HG03558 (cell line): ENCODE data around the gene NAA15.
"Not testable (repeated sequence)": the region's sequence is repeated elsewhere in the genome, so short reads cannot be mapped to it uniquely, and the experiment has no call there.

ENCODE experiments used
- ATAC-seq: cut with Tn5 transposase; IDR thresholded peaks from one replicate; pipeline ENCODE4 v1.9.1; 2021; ENCODE audit warnings: moderate number of reproducible peaks; ENCODE audit not compliant: unreplicated experiment; ENCODE audit errors: extremely low read depth

NAA15 gene

DNA sequence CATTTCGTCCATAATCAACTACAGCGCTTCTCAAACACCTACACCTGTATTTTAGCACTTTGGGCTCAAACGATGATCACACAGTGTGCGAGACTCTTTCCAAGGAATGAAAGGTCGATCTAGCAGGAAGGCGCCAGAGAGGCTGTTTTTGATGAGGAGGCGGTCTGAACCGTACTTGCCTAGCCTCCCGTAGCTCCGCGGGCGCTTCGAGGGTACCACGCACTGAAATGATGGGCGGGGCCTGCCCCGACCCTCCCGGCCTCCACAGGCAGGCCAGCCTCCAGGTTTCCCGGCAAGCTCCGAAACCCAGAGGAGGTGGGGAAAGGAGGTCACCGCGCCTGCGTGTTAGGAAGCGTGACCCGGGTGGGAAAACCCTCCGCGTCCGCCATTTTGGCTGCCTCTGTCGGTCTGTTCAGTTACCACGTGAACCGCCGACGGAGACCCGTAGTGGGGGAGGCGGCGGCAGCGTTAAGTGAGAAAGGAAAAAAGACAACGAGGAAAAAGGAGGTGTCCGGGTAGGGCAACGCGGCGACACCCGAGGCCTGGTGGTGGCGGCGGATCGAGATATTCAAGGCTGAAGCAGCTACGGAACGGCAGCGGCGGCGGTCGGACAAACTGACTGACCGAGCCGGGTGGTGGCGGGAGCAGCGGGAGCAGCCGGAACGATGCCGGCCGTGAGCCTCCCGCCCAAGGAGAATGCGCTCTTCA, at the start of gene NAA15:
NAA15 (plus strand) TSS at position 393 of the 708 bp plus-strand sequence; CDS start at position 666, 273 bp downstream.
- peak; percentile 65 for ATAC-seq

DNA sequence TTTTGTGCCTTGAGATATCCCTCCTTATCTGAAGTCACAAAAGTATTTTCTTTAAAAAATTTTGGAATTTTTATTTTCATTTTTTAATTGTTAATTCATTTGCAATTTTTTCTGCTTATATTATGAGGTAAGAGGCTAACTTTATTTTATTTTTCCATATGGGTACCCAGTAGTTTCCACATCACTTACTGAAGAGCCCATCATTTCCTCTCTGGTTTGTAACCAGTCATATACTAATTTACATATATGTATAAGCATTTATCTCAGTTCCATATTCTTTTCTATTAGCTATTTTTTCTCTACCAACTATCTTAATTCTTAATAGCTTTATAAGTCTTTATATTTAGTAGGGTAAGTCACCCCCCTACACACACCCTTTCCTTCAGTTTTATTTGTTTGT, 48.3 kb upstream of the NAA15 start:
- ATAC-seq, result no peak

DNA sequence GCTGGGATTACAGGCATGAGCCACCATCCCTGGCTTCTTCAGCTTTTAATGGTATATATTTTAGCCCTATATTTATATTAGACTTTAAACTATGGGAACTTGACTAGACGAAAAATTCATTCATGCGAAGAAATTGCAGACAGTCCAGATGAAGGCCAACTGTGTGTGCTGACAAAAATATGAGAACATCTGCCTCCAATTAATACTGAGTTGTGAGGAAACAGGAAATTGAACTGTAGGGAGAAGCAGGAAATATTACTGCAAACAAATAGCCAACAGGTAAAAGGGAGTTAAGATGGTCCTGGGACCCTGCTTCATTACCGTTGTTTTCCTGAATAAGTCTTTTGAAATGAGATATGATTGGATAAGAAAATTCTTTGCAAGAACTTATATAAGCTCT, 47.6 kb upstream of the NAA15 start:
- ATAC-seq, result no peak

DNA sequence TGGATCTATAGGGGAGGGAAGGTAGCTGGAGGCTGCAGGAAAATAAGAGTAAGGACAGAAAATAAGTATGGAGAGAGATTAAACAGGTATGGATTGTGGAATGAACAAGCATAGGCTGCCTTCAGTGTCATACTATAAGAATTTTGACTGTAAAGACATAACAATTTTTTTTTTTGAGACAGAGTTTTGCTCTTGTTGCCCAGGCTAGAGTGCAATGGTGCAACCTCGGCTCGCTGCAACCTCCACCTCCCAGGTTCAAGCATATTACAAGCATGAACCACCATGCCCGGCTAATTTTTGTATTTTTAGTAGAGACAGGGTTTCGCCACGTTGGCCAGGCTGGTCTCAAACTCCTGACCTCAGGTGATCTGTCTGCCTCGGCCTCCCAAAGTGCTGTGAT, 45.7 kb upstream of the NAA15 start:
- not testable (repeated sequence) for ATAC-seq

DNA sequence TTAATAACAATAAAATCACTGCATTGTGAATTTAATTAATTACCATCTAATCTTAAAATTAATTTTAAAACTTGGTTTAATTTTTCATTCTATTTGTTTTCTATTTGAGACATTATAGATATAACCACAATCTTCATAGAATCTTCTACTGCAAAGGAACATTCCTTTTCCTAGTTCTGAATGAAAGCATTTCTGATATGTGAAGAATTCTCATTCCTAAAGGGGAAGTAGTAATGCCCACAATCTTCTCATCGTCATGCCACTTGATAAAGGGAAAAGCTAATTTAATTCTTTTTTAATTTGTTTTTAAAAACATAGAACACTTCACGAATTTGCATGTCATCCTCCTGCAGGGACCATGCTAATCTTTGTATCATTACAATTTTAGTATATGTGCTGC, 45.0 kb upstream of the NAA15 start:
- ATAC-seq, result no peak

DNA sequence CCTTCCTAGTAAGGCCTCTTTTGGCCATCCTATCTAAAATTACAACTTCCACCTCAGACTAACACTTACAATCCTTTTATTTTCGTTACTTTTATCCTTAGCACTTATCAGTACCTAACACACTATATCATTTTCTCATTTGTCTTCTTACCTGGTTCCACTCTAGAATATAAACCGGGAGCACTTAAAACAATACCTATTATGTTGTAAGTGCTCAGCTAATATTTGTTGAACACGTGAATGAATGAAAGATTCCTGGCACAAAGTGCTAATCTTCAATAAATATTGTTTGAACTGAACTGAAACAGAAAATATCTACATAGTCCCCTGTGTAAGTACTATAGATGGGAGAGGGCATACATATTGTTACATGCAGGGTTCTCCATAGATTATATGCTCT, 35.7 kb upstream of the NAA15 start:
- ATAC-seq, result no peak

DNA sequence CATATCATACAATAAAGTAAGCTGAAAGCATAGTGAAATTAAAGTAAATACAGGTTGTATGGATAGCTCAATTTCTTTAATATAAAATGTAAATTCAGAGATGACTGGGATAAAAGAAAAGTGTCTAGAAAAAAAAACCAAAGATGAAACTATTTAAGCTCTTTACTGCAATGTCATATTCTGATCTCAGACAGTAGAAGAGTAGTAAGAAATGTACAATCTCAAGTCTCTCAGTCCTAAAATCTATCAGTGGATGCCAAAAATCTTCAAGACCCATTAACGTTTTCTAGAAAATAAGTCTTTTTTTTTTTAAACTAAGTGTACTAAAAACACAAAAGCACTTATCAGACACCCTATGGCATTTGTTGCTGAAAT, 35.1 kb upstream of the NAA15 start:
- ATAC-seq, result no peak

DNA sequence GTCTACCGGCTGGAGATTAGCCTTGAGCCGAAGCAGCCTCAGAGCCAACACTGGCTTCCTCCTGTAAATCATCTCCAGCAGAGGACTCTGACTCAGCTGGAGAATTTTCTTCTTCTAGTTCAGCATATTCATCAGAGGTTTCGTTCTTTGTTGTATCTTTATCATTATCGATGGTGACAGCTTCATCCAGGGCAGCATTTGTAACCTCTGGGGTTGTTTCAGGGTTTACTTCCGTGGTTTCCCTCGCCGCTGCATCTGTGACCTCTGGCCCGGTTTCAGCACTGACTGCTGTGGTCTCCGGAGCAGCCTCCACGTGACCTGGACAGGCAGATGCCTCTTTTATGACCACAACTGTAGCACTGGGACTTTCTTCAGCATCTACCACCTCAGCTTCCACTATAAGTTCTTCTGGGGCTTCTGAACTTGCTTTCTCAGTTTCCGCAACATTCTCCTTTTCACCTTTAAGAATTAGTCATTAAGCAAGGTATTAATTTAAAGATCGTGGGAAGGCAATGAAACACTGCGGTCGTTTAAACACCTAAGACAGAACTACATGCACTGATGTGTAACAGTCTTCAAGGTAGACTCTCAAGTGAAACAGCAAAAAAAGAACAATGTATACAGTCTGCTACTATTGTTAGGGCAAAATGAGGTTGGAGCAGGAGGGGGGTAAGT, 34.6 kb upstream of the NAA15 start:
- peak; percentile 89 for ATAC-seq

DNA sequence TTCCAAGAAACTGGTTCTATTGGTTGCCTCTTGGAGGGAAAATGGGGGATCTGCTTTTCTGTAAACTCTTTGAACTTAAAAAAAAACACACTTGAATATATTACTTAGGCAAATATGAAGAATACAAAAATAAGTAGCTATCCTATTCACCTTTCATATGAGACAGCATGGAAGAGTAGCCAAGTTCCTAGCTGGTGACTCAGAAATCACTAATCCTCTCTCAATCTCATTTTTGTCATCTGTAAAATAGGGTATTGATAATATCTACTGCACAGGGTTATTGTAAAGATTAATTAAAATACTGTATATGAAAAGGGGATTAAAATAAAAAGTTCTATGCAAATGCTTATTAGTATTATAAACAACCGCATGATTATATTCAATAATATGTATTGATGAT, 34.0 kb upstream of the NAA15 start:
- no peak for ATAC-seq

DNA sequence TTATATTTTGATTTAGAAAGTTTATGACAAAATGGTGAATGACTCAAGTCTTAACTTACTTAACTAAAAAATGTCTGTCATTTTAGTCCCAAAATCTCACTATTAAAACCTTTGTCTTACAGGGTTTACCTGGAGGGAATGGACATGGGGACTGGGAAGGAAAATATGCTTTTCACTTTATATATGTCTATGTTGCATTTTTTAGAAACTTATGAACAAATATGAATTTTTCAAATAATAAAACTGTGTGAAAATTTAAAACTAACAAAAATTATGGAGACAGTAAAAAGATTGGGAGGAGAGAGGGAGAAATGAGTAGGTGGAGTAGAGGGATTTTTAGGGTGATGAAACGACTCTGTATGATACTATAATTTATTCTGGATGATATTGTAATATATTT, 27.5 kb upstream of the NAA15 start:
- ATAC-seq, result no peak

DNA sequence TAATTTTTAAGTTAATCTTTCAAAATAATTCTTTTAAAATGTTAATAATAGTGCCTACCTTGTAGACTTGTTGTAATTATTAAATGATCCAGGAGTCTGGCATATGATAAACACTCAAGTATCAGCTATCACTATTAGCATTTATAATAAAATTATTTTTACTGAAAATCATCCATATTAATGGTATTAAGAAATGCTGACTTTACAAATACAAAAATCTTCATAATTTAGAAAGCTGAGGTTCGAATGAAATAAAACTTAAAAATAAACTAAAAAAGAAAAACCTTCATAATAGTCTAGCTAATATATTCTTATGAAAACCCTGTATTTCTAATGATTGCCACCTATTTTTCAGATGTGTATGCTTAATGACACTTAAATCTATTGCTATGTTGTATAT, 26.5 kb upstream of the NAA15 start:
- no peak for ATAC-seq

DNA sequence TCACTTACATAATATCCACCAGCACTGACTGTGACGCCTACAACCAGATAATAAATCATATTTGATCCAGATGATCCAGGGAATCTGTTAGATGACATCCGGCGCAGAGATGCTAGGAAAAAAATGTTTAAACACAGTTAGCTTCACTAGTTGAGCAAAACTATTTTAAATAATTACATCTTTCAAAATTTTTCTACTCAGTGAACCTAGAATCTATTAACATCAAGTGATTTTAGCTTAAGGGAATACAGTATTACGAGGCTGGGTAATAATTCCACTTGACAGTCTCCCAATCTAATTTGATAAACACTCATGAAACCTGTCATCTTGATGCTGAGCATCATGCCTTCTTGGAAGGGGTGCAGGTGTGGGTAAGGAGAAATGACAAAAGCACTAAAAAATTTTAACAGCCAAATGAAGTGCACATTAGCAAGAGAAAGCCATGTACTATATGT, 26.0 kb upstream of the NAA15 start:
- ATAC-seq, result no peak

DNA sequence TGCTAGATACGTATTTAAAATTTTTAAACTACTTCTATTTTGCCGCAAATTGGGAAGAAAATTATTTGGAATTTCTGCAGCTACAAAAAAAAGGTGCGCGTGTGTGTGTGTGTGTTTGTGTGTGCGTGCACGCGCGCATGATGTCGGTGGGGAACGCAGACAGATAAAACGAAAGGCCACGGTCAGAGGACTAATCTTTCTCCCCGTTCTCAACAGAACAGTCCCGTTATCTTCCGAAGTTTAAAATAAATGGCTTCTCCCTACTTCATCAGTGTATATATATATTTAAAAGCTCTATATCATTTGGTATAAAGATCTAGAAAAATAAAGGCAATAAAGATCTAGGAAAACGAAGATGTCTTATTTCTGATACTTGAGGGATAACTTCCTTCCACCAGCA, 22.8 kb upstream of the NAA15 start:
- no peak for ATAC-seq

DNA sequence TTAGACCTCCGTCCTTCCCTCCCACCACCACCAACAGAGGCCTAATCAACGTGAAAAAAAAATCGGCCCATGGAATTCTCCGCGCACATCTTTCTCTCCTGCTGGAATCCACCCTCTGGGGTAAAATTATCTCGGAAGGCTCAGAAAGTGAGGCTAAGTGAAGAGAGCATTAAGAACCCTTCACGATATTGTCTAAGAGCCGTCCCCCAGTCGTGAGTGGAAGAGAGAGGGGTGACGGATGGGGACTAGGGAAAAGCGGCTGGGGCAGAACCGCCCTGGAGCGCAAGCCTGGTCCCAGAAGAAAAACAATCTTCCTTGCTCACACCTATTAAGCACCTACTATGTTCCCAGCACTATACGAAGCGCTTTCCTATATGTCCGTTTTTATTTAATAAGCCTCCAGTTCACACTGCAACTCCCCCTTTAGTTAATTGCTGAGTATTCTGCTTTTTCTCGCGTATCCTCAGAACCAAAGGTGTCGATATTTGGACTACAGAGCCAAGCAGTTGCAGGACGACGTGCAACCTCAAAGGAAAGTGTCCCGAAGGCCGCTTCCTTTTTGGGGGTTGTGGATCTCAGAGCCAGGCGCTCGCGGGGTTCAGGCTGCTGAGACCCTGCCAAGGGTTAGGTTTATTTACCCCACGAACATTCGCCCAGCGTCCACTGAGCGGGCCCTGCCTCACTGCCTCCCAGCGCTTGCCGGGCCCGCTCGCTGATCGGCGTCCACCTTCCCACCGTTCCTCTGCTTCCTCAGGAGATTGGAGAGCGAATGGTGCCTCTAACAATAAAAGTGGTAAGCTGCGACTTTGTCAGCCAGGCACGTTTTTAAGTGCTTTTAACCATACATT, 22.2 kb upstream of the NAA15 start:
- ATAC-seq, result no peak

DNA sequence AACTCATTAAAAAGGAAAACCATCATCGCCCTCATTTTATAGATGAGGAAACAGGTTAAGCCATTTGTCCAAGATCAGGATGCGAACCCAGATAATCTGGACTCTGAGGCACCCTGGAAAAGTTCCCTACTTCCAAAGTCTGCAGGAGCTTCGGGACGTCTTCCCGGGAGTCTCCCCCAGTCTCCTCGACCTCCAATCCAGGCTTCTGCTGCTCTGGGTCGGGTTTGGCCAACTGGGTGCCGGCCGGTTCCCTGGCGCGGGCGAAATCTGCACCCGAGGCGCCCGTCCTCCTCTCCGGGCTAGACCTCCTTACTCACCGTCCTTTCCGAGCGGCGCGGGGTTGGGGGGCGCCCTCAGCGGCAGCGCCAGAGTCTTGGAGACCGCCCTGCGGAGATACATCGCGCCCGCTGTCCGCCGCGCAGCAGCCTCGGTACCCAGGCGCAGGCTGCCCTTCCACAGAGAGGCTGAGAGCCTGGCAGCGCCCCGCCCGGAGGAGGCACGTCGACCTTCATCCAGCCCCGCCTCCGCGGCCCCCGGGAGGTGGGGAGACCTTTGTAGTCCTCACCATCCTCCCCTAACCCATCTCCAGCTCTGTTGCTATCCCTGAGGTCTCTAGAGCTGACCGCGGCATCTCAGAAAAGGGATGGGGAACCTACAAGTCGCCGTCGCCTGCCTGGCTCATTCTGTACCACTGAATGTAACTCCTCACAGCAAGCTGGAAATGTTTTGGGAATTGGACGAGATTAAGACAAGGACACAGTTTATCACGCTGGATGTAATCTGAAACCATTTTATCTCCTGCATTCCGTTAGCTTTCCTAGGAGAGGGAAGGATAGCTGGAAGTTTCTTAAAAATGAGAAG, 21.3 kb upstream of the NAA15 start, which contains the start of gene MGARP:
MGARP (minus strand) TSS at position 466 of the 861 bp plus-strand sequence; CDS start at position 399, 67 bp downstream.
- no peak for ATAC-seq

DNA sequence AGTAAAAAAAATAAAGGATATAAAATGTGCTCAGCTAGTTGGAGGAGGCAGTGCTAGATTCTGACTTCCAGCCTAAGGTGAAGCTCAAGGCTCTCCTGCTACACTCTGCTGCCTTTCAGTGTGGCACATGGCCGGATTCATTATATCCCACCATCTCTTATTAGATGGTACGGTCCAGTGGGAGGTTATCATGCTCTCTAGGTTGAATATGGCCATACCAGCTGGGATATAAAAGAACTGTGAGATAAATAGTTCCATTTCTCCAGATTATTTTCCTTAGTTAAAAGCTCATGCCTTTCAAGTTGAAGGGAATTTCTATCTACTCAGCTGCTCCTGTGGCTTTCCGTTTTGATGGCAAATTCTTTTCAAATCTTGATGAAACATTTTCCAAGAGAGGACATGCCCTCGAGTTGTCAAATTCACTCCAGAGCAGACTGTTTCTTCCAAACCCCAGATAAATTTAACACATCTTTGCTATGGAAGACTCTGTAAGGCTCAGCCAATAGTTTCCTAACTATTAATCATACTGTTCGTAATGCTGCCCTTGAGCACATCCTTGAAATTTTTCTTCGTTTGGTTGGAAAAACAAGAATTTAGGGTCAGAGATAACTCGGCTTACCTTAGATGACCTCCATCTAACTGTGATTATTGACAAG, 19.1 kb upstream of the NAA15 start:
- no peak for ATAC-seq

DNA sequence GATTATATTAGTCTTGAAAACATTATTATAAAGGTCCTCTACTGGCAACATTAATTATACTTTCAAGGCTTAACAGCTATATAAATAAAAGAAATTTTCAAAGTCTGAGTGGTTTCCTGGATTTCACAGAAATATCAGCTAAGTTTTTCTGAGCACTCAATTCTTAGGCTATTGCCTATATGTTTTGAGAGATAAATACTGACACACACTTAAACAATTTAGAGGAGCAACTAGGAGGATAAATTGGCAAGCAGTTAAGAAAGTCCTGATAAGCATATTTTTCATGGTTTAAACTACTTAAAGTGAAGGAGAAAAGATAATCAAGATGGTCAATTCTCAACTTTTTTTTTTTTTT, 18.6 kb upstream of the NAA15 start:
- no peak for ATAC-seq

DNA sequence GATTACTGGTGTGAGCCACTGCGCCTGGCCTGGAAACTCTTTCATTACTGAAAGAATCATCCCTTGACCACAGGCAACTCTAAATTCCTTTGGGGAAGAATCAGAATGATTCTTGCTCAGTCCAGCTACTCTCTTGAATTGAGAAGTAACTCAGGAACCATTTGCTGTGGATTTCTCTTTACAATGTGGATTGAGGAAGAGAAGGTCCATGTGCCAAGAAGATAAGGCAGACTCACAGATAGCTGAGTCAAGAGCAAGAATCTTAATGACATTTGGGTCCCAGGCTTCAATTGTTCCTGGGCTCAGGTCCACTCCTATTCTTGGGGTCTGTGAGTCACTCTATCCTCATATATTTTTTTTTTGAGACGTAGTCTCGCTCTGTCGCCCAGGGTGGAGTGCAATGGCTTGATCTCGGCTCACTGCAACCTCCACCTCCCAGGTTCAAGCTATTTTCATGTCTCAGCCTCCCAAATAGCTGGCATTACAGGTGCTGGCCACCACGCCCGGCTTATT, 15.1 kb upstream of the NAA15 start:
- ATAC-seq, result no peak

DNA sequence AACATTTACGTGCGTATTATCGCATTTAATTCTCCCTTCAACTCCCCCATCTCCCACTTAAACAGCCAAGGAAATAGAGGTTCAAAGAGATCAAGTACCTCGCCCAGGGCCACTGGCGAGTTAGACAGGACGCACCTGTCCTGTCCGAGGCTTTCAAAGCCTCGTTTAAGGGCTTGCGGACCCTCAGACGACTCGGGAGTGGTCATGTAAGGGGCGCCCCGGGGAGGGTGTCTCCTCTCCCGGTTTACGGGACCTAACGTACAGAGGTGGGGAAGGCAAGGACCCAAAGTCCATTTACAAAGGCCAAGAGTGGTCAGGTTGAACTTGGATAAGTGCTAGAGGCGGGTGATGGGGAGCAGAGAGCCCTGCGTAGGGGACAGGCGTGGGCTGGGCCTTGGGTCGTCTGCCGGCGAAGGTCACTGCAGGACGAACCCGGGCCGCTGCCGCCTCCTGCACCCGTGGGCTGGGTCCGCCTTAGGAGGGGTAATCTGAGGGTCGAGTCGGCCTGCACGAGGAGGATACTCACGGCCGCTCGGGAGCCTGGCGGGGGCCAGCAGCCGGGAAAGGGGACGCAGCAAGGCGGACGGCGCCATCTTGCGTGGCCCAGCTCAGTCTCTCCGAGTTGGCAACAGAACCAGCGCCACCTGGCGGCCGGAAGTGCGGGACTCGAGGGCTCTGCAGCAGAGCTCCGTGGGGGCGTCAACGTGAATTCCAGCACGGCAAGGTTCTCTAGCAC, 5.9 kb upstream of the NAA15 start:
- ATAC-seq, result peak; percentile 83
